ENCODE measurements around the gene B4GALT2.

B4GALT2 gene

DNA sequence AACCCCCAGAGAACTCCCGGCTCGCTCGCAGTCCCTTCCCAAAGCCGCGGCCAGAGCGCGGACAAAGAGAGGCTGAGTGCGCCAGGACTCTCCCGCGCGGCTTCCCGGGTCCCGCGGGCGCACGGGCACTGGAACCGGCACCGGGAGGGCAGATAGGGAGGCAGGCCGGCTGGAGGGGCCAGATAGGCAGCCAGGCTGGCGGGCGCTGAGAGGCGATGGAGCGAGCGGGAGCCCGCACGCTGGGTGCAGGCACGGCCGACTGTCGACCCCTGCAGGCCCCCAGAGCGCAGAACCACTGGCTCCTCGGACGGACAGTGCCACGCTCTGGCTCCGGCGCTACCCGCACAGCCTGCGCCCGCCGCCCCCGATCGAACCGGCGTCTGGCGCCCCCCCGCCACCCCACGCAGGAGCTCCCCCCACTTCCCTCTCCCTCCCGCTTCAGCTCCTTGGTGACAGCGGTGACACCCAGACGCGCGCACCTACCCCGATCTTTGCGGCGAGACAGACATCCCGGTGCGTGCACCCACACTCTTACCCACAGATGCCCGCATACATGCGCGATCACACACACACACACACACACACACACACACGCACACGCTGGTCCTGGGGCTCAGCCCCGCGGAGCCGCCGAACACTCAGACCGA is 51.7 kb downstream of the B4GALT2 start:
- DNase-seq, result peak in 1 of 2 experiments; percentile 59

DNA sequence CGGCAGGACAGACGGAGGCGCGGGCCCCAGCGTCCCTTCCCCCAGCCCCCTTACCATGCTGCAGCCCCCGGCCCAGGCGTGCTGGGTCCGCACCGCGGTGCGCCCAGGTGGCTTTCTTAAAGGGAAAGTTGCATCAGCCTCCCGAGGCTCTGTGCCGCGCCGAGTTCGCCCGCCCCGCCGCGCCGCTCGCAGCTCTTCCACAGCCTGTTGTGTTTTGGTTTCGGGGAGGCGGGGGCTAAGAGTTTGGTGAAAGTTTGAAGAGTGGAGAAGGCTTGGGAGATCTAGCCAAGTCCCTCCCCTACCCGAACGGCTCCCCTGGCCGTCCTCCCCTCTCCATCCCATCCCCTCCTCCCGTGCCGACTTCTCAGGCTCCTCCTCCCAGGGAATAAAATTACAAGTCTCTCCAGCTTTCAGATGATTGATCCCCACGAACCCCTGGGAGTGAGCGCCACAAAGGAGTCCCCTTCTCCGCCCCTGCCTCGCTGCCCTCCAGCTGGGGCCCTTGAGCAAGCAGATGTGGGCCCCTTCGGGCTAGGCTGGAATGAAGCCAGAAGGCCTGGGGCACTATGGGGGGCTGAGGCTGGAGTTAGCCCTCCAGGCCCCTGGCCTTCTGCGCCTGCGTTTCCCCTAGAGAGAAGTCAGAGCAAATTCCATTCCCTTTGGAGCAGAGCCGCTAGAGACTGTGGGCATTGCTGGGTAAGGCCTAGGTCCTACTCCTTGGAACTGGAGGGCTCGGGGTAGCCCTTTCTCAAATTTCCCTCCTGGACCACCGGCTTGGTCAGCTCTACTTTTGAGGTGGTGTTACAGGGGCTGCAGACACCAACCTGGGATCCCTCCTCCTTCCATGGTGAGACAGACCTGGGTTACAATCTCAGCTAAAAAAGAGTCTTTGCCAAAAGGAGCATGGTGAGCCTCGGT is 52.5 kb downstream of the B4GALT2 start, which contains the start of gene SLC6A9:
TSS of gene SLC6A9 (minus strand) at position 211 of the 918 bp plus-strand sequence. CDS start 7,185 bp downstream, outside the sequence.
- no peak for DNase-seq

- DNase-seq, result no peak
These were observed 53.3 kb downstream of the B4GALT2 start for GRCh38 chr1:44032170-44032790.

- DNase-seq, result no peak
These were observed 54.1 kb downstream of the B4GALT2 start for GRCh38 chr1:44033041-44033575.

DNA sequence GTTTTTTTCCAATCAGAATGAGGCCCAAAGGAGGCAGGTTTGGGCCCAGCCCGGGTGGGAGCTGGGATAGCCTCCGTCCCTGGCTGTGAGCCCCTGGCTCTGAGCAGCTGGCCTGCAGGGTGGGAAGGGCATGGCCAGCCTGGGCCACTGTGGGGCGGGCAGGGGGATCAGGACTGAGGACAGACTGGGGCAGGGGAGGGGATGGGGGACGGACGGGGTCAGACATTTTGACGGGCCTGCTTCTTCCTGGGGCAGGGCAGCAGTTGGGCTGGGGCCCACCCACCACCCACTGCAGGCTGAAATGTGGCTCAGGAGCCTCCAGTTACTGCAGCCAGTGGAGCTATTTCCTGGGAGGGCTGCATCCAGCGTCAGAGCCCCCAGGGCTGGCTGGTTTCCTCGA is 54.7 kb downstream of the B4GALT2 start:
- no peak for DNase-seq

- DNase-seq, result no peak
These were observed 55.4 kb downstream of the B4GALT2 start for GRCh38 chr1:44034423-44034822.

GRCh38 chr1:44034976-44035716 is 56.1 kb downstream of the B4GALT2 start:
- no peak for DNase-seq

GRCh38 chr1:44035726-44036408 is 56.9 kb downstream of the B4GALT2 start:
- DNase-seq, result no peak

DNA sequence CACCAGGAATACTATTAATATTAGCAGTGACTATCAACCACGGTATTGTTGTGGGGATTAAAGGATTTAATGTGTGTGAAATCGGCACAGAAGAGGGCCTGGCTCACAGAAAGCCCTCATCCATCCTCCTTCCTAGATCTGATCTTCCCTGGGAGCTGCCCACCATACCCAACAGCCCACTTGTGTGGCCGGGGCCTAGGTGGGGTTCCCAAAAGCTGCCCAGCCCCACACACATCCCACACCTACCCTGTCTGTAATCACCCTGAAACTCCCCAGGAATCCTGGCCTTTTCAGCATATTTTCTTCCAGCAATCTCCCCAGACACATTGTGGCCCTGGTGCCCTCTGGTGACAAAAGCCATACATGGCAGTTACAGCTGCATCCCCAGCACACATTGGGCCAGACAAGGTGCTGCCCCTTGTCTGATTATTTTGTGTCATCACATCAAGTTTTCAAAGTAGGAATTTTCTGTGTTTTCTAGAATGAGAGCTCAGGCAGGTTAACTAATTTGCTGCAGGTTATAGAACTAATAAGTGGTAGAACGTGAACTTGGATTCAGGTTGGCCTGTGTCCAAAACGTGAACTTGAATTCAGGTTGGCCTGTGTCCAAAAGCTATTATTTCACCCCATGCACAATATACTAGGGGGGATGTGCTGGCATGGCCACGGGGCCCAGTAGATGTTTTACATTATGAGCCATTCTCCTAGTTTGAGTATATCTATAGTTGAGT is 57.6 kb downstream of the B4GALT2 start:
- DNase-seq, result peak; percentile 78 to 80

DNA sequence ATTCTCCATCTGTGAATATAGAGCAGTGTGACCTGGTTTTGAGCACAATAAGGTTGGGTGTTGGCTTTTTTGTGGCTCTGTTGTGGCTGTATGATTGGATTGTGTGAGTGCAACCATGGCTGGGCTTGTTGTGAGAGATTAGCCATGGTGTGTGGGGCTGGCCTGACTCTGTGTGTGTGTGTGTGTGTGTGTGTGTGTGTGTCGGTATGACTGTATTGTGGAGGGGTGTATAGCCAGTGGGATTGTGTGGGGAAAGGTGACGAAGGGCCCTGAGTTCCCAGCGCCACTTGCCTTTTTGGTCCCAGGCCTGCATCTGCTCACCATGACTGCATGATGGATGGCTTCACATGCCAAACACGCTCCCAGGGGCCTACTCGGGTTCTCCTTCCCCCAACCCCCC is 58.1 kb downstream of the B4GALT2 start:
- no peak for DNase-seq

- no peak for DNase-seq
These were observed 60.1 kb downstream of the B4GALT2 start for GRCh38 chr1:44038876-44039657.

DNA sequence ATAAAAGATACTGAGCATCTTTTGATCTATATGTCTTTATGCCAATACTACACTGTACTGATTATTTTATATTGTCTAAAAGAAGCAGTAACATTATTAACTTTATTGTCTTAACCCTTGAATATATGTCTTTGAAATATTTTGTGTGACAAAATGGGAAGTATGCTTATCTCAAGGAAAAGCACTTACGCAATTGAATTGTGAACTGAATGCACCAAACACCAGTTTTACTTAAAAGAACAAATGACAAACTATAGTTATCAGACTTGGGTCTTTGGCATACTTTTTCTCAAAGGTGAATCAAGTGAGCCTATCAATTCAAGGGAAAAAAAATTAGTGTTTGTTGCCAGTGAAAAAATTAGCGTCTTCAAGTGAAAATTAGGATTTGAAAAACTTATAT is 61.4 kb downstream of the B4GALT2 start:
- no peak for DNase-seq
